Nephron (organoid): ENCODE results near the gene DDIT3.
"Not testable (repeated sequence)": the region's sequence is repeated elsewhere in the genome, so short reads cannot be mapped to it uniquely, and the experiment has no call there.

Source experiments
- H3K27ac Mint-ChIP-seq, 3 experiments: 2 replicates each; pipeline ENCODE4 v1.8.0; 2020; ENCODE audit warnings: mixed read lengths in 3 of 3, mild to moderate bottlenecking in 2 of 3, moderate library complexity in 1 of 3
- H3K27me3 Mint-ChIP-seq: 2 replicates; pipeline ENCODE4 v1.8.0; 2021; ENCODE audit warnings: low read depth, mild to moderate bottlenecking, moderate library complexity, mixed read lengths
- H3K36me3 Mint-ChIP-seq: 2 replicates; pipeline ENCODE4 v1.8.0; 2020; ENCODE audit warnings: low read depth, mixed read lengths
- H3K4me1 Mint-ChIP-seq: 2 replicates; pipeline ENCODE4 v1.8.0; 2020; ENCODE audit warnings: mixed read lengths
- H3K4me3 Mint-ChIP-seq, 3 experiments: 2 replicates each; pipeline ENCODE4 v1.8.0; 2020; ENCODE audit warnings: mild to moderate bottlenecking in 3 of 3, mixed read lengths in 3 of 3, moderate library complexity in 2 of 3
- H3K9me3 Mint-ChIP-seq: 2 replicates; pipeline ENCODE4 v1.8.0; 2020; ENCODE audit warnings: mixed read lengths
- TF ChIP-seq, protein P1 (sequence below), 3 experiments: fragments of 200-600 bp; sonication (generic); IDR thresholded peaks; one replicate each; pipeline ENCODE4 v1.5.0; 2021; ENCODE audit warnings: antibody characterized with exemption in 3 of 3; ENCODE audit not compliant: unreplicated experiment in 3 of 3

Gene DDIT3, protein sequence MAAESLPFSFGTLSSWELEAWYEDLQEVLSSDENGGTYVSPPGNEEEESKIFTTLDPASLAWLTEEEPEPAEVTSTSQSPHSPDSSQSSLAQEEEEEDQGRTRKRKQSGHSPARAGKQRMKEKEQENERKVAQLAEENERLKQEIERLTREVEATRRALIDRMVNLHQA

DNA sequence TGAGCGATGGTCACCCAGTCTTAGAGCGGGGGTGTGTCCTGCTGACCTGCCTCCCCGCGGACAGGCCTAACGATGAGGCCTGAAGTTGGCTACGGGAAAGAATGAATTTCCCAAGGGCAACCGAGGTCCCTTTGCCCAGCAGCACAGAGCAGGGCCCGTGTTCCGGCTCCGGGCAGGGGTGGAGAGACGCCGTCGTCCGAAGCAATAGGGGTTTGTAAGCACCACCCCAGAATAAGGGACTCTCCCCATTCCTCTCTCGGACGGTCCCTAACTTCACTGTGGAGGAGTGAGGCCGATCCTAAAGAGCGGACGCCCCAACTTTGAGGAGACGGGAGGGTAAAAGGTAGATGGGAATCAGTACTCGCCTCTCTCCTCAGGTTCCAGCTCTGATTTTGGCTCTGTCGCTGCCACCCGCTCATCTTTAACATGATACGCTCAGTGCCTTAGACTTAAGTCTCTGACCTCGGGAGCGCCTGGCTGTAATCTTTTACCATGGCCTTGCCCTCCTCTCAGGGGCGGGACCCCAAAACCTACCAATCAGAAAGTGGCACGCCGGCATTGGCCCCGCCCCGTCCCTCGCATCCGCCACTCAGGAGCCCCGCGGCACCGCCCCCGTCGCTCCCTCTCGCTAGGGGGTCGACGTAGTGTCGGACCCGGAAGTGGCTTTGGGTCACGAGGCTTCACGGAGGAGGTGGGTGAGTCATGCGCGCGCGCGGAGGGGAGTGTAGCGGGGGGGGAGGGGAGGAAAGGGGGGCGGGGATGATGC lies at the start of gene DDIT3:
DDIT3 (minus strand) TSS at position 462 of the 766 bp plus-strand sequence. CDS start 3,108 bp downstream, outside the sequence.
- Mint-ChIP-seq H3K9me3 (no peaks in the 10 kb centered on the region), H3K27ac (peak within 1 kb of the TSS; percentile 99 to 100 (median 99))

GRCh38 chr12:57569858-57570257 lies 49.5 kb upstream of the DDIT3 start:
- peaks cover 36% of the 10 kb centered on the region for H3K27me3 Mint-ChIP-seq
- TF ChIP-seq, protein P1, sequence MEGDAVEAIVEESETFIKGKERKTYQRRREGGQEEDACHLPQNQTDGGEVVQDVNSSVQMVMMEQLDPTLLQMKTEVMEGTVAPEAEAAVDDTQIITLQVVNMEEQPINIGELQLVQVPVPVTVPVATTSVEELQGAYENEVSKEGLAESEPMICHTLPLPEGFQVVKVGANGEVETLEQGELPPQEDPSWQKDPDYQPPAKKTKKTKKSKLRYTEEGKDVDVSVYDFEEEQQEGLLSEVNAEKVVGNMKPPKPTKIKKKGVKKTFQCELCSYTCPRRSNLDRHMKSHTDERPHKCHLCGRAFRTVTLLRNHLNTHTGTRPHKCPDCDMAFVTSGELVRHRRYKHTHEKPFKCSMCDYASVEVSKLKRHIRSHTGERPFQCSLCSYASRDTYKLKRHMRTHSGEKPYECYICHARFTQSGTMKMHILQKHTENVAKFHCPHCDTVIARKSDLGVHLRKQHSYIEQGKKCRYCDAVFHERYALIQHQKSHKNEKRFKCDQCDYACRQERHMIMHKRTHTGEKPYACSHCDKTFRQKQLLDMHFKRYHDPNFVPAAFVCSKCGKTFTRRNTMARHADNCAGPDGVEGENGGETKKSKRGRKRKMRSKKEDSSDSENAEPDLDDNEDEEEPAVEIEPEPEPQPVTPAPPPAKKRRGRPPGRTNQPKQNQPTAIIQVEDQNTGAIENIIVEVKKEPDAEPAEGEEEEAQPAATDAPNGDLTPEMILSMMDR (IDR thresholded peaks at IDR 0.05; ENCODE audit: unreplicated experiment in 3 of 3), result no peak
- no peak overlapping the region for H3K27ac Mint-ChIP-seq
- H3K4me1 Mint-ChIP-seq, result no peaks in the 10 kb centered on the region
- no peak overlapping the region for H3K4me3 Mint-ChIP-seq
- H3K36me3 Mint-ChIP-seq, result no peaks in the 10 kb centered on the region
- no peaks in the 10 kb centered on the region for H3K9me3 Mint-ChIP-seq

More for the DNA sequence above, at the start of gene DDIT3:
- Mint-ChIP-seq H3K36me3 (peaks cover 51% of the 10 kb centered on the region), H3K27me3 (no peaks in the 10 kb centered on the region), H3K4me1 (peaks cover 53% of the 10 kb centered on the region), H3K4me3 (peak within 1 kb of the TSS; percentile 95 to 100 (median 98))
- TF ChIP-seq, protein P1 (IDR thresholded peaks at IDR 0.05; ENCODE audit: unreplicated experiment in 3 of 3), result no peak

DNA sequence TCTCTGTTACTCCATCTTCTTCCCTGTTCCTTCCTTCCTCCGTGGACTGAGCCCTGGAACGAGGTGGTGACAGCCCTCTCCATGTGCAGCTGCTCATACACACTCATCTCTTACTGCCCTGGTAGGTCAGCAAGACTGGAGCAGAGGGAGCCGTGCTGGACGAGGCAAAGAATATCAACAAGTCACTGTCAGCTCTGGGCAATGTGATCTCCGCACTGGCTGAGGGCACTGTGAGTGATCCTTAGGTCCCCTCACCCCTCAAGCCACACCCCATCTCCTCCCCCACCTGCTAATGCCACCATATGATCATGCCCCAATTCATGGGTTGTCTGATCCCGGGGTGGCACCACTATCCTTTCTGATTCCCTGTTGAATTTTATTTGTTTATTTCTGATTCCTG lies 48.5 kb upstream of the DDIT3 start:
- H3K36me3 Mint-ChIP-seq, result no peaks in the 10 kb centered on the region
- H3K4me1 Mint-ChIP-seq, result no peaks in the 10 kb centered on the region
- no peaks in the 10 kb centered on the region for H3K9me3 Mint-ChIP-seq
- no peak overlapping the region for H3K4me3 Mint-ChIP-seq
- peaks cover 40% of the 10 kb centered on the region for H3K27me3 Mint-ChIP-seq
- H3K27ac Mint-ChIP-seq, result no peak overlapping the region
- TF ChIP-seq, protein P1 (IDR thresholded peaks at IDR 0.05; ENCODE audit: unreplicated experiment in 3 of 3), result no peak

DNA sequence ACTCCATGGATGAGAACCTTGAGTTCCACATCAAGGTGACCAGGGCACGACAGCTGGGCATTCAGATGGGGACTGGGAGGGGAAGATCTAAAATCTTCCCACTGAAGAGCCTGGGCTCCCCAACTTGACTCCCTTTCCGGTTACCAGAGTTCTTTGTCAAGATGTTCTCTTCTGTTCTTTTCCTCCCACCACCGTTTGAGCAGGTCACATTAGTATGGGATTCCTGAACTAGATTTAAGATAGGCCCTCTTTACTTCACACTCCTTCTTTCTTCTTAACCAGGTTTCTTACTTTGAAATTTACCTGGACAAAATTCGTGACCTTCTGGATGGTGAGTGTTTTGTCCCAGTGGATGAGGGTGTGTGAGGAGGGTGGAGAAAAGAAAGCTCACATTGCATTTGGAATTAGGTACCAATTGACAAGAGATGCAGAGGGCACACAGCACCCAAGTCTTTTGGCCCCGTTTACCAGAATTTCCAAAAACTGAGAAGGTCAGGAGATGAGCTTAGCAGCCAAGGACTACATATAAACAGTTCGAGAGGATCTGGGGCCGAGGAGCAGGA lies 43.9 kb upstream of the DDIT3 start:
- TF ChIP-seq, protein P1 (IDR thresholded peaks at IDR 0.05; ENCODE audit: unreplicated experiment in 3 of 3), result no peak
- H3K4me1 Mint-ChIP-seq, result no peaks in the 10 kb centered on the region

DNA sequence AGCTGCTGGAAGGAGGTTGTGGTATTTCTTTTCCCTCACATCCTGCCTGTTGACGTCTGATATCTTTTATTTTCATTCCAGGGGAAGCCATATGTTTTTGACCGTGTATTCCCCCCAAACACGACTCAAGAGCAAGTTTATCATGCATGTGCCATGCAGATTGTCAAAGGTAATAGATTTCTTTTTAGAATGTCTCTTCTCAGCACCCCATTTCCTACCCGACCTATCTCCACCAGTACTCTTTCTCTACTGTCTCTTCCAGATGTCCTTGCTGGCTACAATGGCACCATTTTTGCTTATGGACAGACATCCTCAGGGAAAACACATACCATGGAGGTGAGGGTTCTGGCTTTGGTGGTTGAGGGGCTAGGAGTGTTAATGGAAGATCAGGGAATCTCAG lies 43.0 kb upstream of the DDIT3 start:
- Mint-ChIP-seq H3K36me3 (no peaks in the 10 kb centered on the region), H3K4me1 (no peaks in the 10 kb centered on the region), H3K9me3 (no peaks in the 10 kb centered on the region), H3K4me3 (no peak overlapping the region), H3K27ac (no peak overlapping the region), H3K27me3 (peaks cover 30% of the 10 kb centered on the region)
- TF ChIP-seq, protein P1 (IDR thresholded peaks at IDR 0.05; ENCODE audit: unreplicated experiment in 3 of 3), result no peak

More for the DNA sequence above, 43.9 kb upstream of the DDIT3 start:
- Mint-ChIP-seq H3K4me3 (no peak overlapping the region), H3K27ac (no peak overlapping the region), H3K36me3 (no peaks in the 10 kb centered on the region), H3K27me3 (peaks cover 39% of the 10 kb centered on the region), H3K9me3 (no peaks in the 10 kb centered on the region)

DNA sequence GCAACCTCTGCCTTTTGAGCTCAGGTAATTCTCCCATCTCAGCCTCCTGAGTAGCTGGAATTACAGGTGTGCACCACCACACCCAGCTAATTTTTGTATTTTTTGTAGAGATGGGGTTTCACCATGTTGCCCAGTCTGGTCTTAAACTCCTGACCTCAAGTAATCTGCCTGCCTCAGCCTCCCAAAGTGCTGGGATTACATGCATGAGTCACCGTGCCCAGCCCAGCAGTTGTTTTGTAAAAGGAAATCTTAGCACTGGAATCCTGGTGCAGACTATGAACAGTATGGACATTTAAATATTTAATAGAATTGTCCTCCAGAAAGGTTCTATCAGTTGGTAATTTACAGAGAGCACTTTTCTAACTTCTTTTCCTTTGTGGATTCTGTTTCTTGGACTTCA lies 40.8 kb upstream of the DDIT3 start:
- not testable (repeated sequence) for H3K27ac Mint-ChIP-seq, H3K4me1 Mint-ChIP-seq, H3K36me3 Mint-ChIP-seq, H3K4me3 Mint-ChIP-seq, H3K9me3 Mint-ChIP-seq
- H3K27me3 Mint-ChIP-seq, result peaks cover 32% of the 10 kb centered on the region
